NCI-H526 (cell line): ENCODE results near the gene PIK3C2B.
"Not testable (repeated sequence)": the region's sequence is repeated elsewhere in the genome, so short reads cannot be mapped to it uniquely, and the experiment has no call there.

Experiments
- DNase-seq, 2 experiments: peaks; one replicate each; lab custom pipeline; 2025; lab: John Stamatoyannopoulos, UW

The PIK3C2B gene, protein sequence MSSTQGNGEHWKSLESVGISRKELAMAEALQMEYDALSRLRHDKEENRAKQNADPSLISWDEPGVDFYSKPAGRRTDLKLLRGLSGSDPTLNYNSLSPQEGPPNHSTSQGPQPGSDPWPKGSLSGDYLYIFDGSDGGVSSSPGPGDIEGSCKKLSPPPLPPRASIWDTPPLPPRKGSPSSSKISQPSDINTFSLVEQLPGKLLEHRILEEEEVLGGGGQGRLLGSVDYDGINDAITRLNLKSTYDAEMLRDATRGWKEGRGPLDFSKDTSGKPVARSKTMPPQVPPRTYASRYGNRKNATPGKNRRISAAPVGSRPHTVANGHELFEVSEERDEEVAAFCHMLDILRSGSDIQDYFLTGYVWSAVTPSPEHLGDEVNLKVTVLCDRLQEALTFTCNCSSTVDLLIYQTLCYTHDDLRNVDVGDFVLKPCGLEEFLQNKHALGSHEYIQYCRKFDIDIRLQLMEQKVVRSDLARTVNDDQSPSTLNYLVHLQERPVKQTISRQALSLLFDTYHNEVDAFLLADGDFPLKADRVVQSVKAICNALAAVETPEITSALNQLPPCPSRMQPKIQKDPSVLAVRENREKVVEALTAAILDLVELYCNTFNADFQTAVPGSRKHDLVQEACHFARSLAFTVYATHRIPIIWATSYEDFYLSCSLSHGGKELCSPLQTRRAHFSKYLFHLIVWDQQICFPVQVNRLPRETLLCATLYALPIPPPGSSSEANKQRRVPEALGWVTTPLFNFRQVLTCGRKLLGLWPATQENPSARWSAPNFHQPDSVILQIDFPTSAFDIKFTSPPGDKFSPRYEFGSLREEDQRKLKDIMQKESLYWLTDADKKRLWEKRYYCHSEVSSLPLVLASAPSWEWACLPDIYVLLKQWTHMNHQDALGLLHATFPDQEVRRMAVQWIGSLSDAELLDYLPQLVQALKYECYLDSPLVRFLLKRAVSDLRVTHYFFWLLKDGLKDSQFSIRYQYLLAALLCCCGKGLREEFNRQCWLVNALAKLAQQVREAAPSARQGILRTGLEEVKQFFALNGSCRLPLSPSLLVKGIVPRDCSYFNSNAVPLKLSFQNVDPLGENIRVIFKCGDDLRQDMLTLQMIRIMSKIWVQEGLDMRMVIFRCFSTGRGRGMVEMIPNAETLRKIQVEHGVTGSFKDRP (N-terminal part only)

DNA sequence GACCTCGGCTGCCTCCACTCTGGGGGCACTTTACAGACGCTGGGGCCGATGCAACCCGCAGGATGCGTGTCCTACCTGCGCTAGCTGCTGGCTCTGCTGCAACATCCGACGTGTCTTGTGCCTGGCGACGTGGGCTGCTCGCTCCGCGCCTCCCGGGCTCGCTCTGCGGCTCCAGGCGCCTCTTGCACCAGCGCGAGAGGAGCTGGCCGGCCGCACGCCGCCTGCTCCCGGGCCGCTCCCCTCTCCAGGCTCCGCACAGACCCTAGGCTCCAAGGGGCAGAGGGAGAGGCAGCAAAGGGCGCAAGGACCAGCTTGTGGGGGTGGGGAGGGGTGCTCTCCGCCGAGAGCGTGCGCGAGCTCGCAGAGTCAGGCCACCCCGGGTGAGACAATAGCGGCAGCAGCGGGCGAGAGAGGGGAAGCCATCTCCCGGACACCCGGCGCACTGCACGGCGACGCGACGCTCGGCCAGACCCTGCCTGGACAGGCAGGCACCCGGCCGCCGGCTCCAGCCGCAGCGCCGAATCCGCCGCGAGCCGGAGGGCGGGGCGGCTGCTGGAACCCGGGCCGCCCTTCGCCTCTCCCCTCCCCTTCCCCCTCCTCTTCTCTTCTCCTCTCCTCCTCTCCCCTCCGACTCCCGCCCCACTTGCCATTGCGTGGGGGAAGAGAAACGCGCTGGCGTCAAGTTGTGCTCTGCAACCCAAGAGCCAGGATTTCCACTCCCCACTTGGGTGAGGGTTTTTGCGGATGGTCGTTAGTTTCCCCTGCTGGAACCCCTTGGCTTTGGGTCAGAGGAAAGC is at the start of gene PIK3C2B:
PIK3C2B (minus strand) TSS at position 525 of the 797 bp plus-strand sequence. CDS start 25,003 bp downstream, outside the sequence.
- peak; percentile 69 to 91 for DNase-seq

DNA sequence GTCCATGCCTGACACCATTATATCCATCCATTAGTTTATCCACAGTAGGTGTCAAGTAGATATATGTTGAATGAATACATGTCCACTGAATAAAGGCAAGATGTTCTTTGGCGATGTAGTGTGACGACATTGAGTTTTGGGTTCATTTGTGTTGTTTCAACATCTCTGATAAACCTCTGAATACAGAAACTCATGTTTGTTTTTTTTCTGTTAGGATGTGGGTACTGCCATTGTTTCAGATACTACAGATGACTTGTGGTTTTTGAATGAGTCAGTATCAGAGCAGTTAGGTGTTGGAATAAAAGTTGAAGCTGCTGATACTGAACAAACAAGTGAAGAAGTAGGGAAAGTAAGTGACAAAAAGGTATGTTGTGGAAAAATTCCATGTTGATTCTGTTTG is 49.7 kb upstream of the PIK3C2B start:
- no peak for DNase-seq

DNA sequence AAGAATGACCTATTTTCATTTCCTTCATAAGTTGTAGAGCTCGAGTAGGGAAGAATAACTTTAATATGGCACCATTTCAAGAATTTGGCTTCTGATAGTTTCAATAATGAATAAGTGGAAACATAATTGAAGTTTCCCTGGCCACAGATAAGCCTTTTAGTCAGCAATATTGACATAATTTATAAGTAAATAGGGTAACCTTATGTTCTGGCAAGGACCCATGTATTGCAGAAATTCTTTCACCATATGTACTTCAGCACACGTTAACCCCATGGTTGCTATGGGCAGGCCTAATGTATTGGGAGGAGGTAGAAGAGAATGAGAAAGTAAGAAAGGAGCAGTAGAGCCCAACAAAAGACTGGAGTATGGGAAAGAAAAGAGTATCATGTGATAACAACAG is 47.0 kb upstream of the PIK3C2B start:
- no peak for DNase-seq

GRCh38 chr1:204532832-204533231 is 38.2 kb upstream of the PIK3C2B start:
- no peak for DNase-seq

DNA sequence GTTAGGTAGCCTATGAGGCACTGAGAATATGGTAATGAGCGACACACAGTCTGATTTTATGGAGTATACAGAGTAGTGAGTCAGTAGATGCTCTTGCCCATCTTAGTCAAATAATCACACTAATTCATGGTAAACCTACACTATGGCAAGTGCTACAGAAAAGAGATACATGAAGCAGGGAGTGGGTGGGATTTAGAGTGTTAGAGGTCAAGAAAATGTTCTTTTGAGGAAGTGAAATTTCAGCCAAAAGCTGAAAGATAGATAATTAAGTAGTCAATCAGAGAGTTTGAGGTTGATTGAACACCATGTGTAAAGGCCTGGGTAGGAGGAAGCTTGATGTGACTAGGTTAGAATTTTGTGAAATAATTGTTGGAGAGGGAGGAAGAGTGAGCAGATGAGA is 36.3 kb upstream of the PIK3C2B start:
- DNase-seq = no peak

GRCh38 chr1:204529371-204529895 is 34.8 kb upstream of the PIK3C2B start:
- no peak for DNase-seq

GRCh38 chr1:204528677-204529076 is 34.1 kb upstream of the PIK3C2B start:
- no peak for DNase-seq

- no peak for DNase-seq
These were observed 33.6 kb upstream of the PIK3C2B start for GRCh38 chr1:204528241-204528640.

DNA sequence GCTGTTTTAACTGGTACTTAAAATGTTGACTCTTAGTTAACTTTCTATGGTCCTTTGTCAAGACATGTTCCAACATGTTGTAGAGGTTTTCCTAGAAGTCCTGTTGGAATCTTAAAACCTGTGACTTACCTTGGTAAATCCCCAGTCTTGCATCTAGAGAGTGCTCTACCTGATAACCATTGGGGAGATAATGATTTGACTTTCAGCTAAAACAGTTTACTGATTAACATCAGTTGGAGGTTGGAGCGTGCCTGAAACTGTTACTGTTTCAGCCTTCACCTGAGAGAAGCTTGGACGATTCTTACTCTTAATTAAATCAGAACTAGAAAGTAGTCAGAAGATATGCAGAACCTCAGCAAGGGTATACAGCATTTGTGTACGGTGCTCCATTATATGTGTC is 30.4 kb upstream of the PIK3C2B start:
- DNase-seq = no peak

DNA sequence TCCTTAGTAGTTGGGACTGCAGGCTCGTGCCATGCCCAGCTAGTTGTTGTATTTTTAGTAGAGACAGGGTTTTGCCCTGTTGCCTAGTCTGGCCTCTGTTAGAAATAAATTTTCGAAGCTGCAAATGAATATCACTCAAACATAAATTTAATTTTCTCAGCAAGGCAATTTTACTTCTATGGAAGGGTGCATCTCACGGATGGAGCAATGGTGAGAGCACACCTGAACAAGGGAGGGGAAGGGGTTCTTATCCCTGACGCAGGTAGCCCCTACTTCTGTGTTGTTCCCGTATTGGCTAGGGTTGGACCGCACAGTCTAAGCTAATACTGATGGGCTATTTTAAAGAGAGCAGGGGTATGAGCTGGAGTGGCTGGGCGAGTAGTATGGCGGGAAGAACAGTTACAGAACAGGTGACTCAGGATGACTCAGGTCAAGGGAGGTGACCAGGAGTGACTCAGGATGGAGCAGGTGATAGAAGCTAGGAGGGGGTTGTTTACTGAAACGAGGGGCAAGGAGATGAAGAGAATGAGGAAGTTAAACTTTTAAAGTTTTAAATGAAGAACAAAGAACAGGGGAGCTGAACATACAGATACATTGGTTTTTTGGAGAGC is 29.1 kb upstream of the PIK3C2B start:
- no peak for DNase-seq

- not testable (repeated sequence) for DNase-seq
These were observed 27.4 kb upstream of the PIK3C2B start for GRCh38 chr1:204521941-204522521.

DNA sequence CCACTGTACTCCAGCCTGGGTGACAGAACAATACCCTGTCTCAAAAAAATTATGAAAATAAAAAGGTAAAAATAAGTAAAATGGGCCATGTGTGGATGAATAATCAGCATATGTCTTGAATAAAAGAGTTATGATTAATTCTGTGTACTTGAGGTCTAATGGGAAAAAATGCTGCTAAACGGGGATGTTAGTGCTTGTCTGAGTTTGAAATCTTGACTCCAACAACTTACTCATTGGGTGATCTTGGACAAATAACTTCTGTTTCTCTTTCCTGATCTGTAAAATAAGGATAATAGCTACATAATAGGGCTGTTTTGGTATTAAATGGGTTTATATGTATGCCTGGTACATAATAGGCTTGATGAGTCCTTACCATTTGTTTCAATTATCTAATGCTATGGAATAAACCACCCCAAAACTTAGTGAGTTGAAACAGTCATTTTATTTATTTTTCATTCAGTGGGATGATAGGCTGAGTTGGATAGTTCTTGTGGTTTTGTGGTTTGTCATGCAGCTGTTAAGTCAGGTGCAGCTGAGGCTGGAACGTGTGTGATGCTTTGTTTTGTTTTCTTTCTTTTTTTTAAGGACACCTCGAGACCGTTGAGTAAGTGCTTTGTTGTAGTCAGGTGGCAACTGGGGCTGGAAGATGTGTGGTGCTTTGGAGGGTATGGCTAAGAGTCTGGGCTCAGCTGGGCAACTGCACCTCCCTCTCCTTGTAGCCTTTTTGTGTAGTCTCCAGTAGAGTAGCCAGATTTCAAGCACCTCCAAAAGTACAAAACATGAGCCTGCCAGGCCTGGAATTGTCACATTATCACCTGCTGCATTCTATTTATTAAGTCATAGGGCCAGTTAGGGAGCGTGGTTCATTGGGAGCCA is 26.5 kb upstream of the PIK3C2B start:
- peak; percentile 3 to 16 for DNase-seq

- not testable (repeated sequence) for DNase-seq
These were observed 22.8 kb upstream of the PIK3C2B start for GRCh38 chr1:204517382-204517781.

GRCh38 chr1:204516180-204516879 is 21.7 kb upstream of the PIK3C2B start, which contains the start of gene MDM4:
MDM4 (plus strand) TSS chr1:204516406; CDS start chr1:204525519, 9,113 bp downstream.
- DNase-seq = peak; percentile 87 to 95

GRCh38 chr1:204514828-204515227 is 20.2 kb upstream of the PIK3C2B start:
- DNase-seq = no peak

DNA sequence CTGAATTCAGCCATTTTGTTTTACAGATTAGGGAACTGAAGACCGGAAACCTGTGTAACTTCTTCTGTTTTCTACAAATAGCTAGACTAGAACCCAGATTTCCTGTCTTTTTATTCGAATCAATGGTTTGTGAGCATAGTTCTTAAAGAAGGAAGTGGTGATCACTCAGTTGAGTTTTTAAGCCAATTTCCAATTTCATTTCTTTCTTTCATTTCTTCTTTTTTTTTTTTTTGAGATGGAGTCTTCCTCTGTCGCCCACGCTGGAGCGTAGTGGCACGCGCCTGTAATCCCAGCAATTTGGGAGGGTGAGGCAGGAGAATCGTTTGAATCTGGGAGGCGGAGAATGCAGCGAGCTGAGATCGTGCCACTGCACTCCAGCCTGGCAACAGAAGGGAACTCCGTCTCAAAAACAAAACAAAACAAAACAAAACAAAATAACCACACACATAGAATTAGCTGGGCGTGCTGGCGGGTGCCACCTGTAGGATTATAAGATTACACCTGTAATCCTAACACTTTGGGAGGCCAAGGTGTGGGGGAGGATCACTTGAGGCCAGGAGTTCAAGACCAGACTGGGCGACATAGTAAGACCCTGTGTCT is 18.6 kb upstream of the PIK3C2B start:
- no peak for DNase-seq

GRCh38 chr1:204511366-204511765 is 16.8 kb upstream of the PIK3C2B start:
- no peak for DNase-seq

DNA sequence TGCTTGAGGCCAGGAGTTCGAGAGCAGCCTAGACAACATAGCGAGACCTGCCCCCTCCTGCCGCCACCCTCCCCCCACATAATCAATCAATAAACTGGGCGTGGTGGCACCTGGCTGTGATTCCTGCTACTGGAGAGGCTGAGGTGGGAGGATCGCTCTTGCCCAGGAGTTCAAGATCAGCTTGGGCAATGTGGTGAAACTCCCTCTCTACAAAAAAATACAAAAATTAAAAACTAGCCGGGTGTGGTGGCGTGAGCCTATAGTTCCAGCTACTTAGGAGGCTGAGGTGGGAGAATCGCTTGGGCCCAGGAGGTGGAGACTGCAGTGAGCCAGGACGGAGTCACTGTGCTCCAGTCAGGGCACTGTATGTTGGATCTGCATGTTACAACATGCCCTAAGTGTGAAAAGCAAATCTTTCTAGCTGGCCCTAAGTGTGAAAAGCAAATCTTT is 14.6 kb upstream of the PIK3C2B start:
- DNase-seq = no peak
